Endothelial cell of umbilical vein (primary cell): ENCODE measurements around the gene POGK.

Experiments
- CTCF ChIP-seq, 2 donors: IDR thresholded peaks; 1 replicate in 1 of 2; 2 replicates in 1 of 2; pipeline ENCODE4 v1.5.1; 2011; ENCODE audit warnings: low read length in 2 of 2, mild to moderate bottlenecking in 2 of 2, moderate library complexity in 2 of 2, control low read depth in 1 of 2, inconsistent platforms in 1 of 2, low read depth in 1 of 2; ENCODE audit not compliant: insufficient read depth in 1 of 2; ENCODE audit errors: extremely low read depth in 1 of 2
- EZH2 ChIP-seq: IDR thresholded peaks from 2 replicates; pipeline ENCODE4 v1.6.1; 2012; ENCODE audit warnings: borderline replicate concordance, low read depth, mild to moderate bottlenecking, moderate library complexity, low read length, inconsistent platforms; ENCODE audit not compliant: severe bottlenecking
- FOS ChIP-seq: IDR thresholded peaks from 2 replicates; pipeline ENCODE4 v1.6.1; 2011; ENCODE audit warnings: mild to moderate bottlenecking, low read length, moderate library complexity, borderline replicate concordance; ENCODE audit not compliant: insufficient read depth
- GATA2 ChIP-seq: IDR thresholded peaks from 2 replicates; pipeline ENCODE4 v1.7.0; 2011; ENCODE audit warnings: low read depth, mild to moderate bottlenecking, moderate library complexity, mixed read lengths, low read length; ENCODE audit not compliant: insufficient read length, insufficient read depth
- MAX ChIP-seq: IDR thresholded peaks from 2 replicates; pipeline ENCODE4 v1.6.1; 2011; ENCODE audit not compliant: insufficient read depth, insufficient read length
- MYC ChIP-seq: IDR thresholded peaks from one replicate; pipeline ENCODE4 v1.6.1; 2011; ENCODE audit warnings: mild to moderate bottlenecking, low read depth, low read length
- POLR2A ChIP-seq: IDR thresholded peaks from 2 replicates; pipeline ENCODE4 v1.6.1; 2012; ENCODE audit warnings: low read depth, mild to moderate bottlenecking, control low read depth, low read length
- POLR2AphosphoS5 ChIP-seq: IDR thresholded peaks from 2 replicates; pipeline ENCODE4 v1.6.1; 2012; ENCODE audit warnings: low read depth, mild to moderate bottlenecking, control low read depth, low read length, moderate library complexity; ENCODE audit not compliant: insufficient read depth

- TF ChIP-seq CTCF (IDR thresholded peaks at IDR 0.05; ENCODE audit: extremely low read depth in 1 of 2, insufficient read depth in 1 of 2, low read depth in 1 of 2, low read length in 2 of 2) = no peak
- no peak for TF ChIP-seq POLR2AphosphoS5
- no peak for TF ChIP-seq GATA2
- no peak for TF ChIP-seq MYC
- TF ChIP-seq FOS = no peak
- no peak for TF ChIP-seq MAX
- TF ChIP-seq EZH2 = no peak
- no peak for TF ChIP-seq POLR2A
These were observed 66.6 kb downstream of the POGK start for GRCh38 chr1:166905900-166906299.
